ENCODE measurements around the gene TFE3.

DNA sequence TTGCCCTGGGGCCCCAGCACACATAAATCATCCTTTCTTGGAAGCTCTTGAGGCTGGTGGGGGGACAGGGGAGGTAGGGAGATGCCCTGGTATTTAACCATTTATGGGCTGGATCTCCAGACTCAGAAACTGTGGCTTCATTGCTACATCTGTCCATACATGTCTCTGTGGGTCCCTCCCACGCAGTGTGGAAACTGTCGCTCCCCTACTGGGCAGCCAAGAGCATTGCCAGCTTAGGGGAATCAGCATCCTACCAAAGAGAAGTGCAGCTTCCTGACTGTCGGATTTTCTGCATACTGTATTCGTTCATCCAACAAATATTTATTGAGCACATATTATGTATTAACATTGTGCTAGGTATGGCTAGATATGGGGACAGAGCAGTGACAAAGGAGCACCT lies 44.8 kb downstream of the TFE3 start:
- TF ChIP-seq EZH2 (IDR thresholded peaks at IDR 0.05; ENCODE audit: insufficient read depth, poor library complexity, severe bottlenecking) = no peak
- no peak for TF ChIP-seq EZH2phosphoT487 (IDR thresholded peaks at IDR 0.05; ENCODE audit: insufficient read depth, low read depth)

Data from GM23248 (cell line).